ENCODE results near the gene DNALI1.
"Not testable (repeated sequence)": the region's sequence is repeated elsewhere in the genome, so short reads cannot be mapped to it uniquely, and the experiment has no call there.

Gene DNALI1

GRCh38 chr1:37557402-37557801 lies 662 bp downstream of the DNALI1 start:
- DNase-seq = no peak

- DNase-seq = no peak
Measured at GRCh38 chr1:37558411-37558810, 1.7 kb downstream of the DNALI1 start.

- no peak for DNase-seq
Measured at GRCh38 chr1:37559080-37559479, 2.3 kb downstream of the DNALI1 start.

- not testable (repeated sequence) for DNase-seq
Measured at GRCh38 chr1:37559957-37560379, 3.2 kb downstream of the DNALI1 start.

GRCh38 chr1:37560401-37561132 lies 3.8 kb downstream of the DNALI1 start:
- no peak for DNase-seq

GRCh38 chr1:37561133-37562132 lies 4.7 kb downstream of the DNALI1 start:
- DNase-seq = peak in 1 of 2 experiments; percentile 64

- no peak for DNase-seq
Measured at GRCh38 chr1:37562984-37563383, 6.2 kb downstream of the DNALI1 start.

- no peak for DNase-seq
Measured at GRCh38 chr1:37564892-37565291, 8.2 kb downstream of the DNALI1 start.

- DNase-seq = no peak
Measured at GRCh38 chr1:37567023-37567422, 10.3 kb downstream of the DNALI1 start.

- DNase-seq = no peak
Measured at GRCh38 chr1:37570528-37571334, 14.0 kb downstream of the DNALI1 start.

- DNase-seq = no peak
Measured at GRCh38 chr1:37574834-37575480, 18.2 kb downstream of the DNALI1 start.

GRCh38 chr1:37575692-37576091 lies 19.0 kb downstream of the DNALI1 start:
- no peak for DNase-seq

GRCh38 chr1:37584544-37584943 lies 27.8 kb downstream of the DNALI1 start:
- DNase-seq = not testable (repeated sequence)

- no peak for DNase-seq
Measured at GRCh38 chr1:37588939-37589338, 32.2 kb downstream of the DNALI1 start.

GRCh38 chr1:37593726-37594125 lies 37.0 kb downstream of the DNALI1 start:
- DNase-seq = no peak

GRCh38 chr1:37595440-37596181 lies 38.9 kb downstream of the DNALI1 start, which contains the start of gene GNL2:
Gene GNL2 (minus strand): TSS chr1:37595937. CDS start chr1:37595822, 115 bp downstream.
- peak; percentile 97 to 100 for DNase-seq

GRCh38 chr1:37596182-37596667 lies 39.5 kb downstream of the DNALI1 start:
- peak in 1 of 2 experiments; percentile 52 for DNase-seq

GRCh38 chr1:37599940-37600339 lies 43.2 kb downstream of the DNALI1 start:
- DNase-seq = no peak

GRCh38 chr1:37601441-37601840 lies 44.7 kb downstream of the DNALI1 start:
- DNase-seq = no peak

- DNase-seq = peak; percentile 68 to 91
Measured at GRCh38 chr1:37602750-37603694, 46.3 kb downstream of the DNALI1 start.
